Fibroblast of the conjunctiva (primary cell): ENCODE data around the gene RPL39L.
"Not testable (repeated sequence)": the region's sequence is repeated elsewhere in the genome, so short reads cannot be mapped to it uniquely, and the experiment has no call there.

Experiments used
- DNase-seq: peaks from one replicate; pipeline ENCODE4 v3.0.0-alpha.2; 2010; ENCODE audit warnings: low read depth

Gene RPL39L

GRCh38 chr3:187139126-187139894, at the start of gene RPL39L:
Gene RPL39L (minus strand): TSS chr3:187139496. CDS start chr3:187121300, 18,196 bp downstream.
- peak; percentile 65 for DNase-seq

GRCh38 chr3:187188931-187189330, 49.6 kb upstream of the RPL39L start:
- DNase-seq: no peak

- DNase-seq: peak; percentile 48
These were observed 47.6 kb upstream of the RPL39L start for GRCh38 chr3:187186801-187187421.

DNA sequence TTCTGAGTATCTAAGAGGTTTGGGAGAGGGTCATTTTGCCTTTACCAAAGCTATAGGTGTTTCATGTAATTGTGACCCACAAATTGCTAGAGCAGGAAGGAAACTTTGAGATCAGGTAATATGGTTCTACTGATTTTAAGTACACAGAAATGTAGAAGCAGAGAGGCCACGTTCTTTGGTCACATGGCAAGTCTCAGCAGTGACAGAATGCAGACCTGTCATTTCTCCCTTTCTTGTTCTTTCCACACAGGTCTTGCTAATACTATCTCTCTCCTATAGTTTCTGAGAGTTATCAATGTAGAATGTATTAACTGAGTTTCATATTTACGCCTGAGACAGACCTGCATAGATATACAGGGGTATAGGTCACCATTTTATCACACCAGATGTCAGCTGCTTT, 47.1 kb upstream of the RPL39L start:
- no peak for DNase-seq

DNA sequence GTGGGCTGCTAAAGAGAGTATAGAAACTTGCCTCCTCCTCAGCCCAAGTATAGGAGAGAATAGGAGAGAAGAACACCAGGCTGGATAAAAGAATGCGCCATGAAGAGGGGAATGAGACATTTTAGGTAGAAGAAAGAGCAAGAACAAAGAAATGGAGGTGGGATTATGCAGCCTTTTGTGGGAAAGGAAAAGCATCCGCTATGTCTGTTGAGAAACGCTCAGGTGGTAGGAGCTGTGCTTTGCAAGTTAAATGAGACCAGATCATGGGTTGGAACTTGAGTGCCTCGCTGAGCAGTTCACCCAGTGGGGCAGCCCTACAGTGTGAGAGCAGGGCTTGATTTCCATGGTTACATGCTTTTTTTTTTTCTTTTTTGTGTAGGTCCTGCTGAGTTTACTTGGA, 46.5 kb upstream of the RPL39L start:
- DNase-seq: no peak

- no peak for DNase-seq
These were observed 44.6 kb upstream of the RPL39L start for GRCh38 chr3:187183903-187184302.

GRCh38 chr3:187183210-187183862, 44.0 kb upstream of the RPL39L start:
- peak; percentile 23 for DNase-seq

DNA sequence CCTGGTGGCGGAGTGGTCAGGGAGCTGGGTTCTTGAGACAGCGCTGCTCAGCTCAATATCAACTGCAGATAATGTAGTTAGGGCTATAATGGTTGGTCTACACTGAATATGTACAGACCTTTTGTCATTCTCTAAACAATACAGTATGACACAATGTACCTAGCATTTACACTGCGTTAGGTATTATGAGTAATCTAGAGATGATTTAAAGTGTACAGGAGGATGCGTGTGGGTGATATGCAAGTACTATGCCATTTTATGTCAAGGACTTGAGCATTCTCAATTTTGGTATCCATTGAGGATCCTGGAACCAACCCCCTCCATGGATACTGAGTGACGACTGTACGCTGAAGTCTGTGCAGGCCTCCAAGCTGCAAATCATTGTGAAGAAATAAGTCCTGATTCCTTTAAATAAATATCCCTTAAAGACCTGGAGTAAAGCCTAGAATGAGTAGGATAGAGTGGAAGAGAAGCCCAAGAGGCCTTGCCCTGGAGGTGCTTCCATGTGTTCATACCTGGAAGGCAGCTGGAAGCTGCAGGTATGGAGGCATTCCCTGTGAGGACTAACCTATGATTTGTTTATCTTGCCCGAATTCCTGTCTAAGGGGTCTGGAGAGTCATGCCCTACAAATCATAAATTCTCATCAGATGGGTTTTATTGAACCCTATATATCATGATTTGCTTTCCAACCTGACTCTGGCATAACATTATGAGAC, 42.3 kb upstream of the RPL39L start:
- no peak for DNase-seq

GRCh38 chr3:187172929-187173328, 33.6 kb upstream of the RPL39L start:
- DNase-seq: no peak

DNA sequence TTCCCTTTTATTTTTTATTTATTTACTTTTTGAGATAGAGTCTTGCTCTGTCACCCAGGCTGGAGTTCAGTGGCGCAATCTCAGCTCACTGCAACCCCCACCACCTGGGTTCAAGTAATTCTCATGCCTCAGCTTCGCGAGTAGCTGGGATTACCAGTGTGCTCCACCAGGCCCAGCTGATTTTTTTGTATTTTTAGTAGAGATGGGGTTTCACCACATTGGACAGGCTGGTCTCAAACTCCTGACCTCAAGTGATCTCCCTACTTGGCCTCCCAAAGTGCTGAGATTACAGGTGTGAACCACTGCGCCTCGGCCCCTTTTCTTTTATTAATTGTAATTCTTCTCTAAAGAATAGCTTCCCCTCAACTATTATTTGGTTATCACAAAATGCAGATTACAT, 31.6 kb upstream of the RPL39L start:
- not testable (repeated sequence) for DNase-seq

- DNase-seq: no peak
These were observed 30.1 kb upstream of the RPL39L start for GRCh38 chr3:187169231-187169960.

GRCh38 chr3:187167777-187168176, 28.5 kb upstream of the RPL39L start:
- DNase-seq: no peak

GRCh38 chr3:187166750-187167149, 27.5 kb upstream of the RPL39L start:
- DNase-seq: no peak

GRCh38 chr3:187165144-187165543, 25.8 kb upstream of the RPL39L start:
- DNase-seq: peak; percentile 43

DNA sequence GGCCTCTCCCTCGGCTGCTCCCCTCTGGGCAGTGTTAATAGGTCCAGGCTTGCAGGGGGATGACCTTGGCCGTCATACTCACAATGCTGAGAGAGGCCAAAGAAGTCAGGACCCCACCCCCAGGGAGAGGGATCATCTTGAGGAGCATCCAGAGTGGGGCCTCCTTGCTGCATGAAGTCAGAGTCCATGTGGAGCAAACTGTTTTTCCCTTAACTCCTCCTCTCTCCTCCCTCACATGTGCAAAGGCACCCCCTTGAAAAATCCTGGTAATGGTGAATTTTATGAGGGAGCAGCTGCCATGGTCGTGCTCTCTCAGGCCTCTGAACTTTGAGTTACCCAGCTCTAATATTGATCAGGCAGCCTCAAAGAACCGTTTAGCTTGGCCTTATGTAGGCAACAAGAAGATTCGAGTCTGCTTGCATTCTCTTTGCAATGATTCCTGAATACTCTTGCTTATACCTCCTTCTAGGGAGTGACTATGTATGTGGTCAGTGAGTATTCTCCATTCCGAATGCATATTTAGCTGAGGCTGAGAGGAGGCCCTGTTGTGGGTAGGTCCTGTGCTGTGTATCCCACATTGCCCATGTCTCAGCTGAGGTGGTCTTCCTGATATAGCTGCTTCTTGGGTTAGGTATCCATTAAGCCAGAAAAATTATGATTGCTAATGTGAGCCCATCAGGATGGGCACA, 23.1 kb upstream of the RPL39L start:
- DNase-seq: no peak

- DNase-seq: no peak
These were observed 22.3 kb upstream of the RPL39L start for GRCh38 chr3:187161556-187161955.

- no peak for DNase-seq
These were observed 11.3 kb upstream of the RPL39L start for GRCh38 chr3:187150599-187150998.

GRCh38 chr3:187150186-187150585, 10.9 kb upstream of the RPL39L start:
- DNase-seq: no peak

GRCh38 chr3:187146389-187146788, 7.1 kb upstream of the RPL39L start:
- DNase-seq: no peak

DNA sequence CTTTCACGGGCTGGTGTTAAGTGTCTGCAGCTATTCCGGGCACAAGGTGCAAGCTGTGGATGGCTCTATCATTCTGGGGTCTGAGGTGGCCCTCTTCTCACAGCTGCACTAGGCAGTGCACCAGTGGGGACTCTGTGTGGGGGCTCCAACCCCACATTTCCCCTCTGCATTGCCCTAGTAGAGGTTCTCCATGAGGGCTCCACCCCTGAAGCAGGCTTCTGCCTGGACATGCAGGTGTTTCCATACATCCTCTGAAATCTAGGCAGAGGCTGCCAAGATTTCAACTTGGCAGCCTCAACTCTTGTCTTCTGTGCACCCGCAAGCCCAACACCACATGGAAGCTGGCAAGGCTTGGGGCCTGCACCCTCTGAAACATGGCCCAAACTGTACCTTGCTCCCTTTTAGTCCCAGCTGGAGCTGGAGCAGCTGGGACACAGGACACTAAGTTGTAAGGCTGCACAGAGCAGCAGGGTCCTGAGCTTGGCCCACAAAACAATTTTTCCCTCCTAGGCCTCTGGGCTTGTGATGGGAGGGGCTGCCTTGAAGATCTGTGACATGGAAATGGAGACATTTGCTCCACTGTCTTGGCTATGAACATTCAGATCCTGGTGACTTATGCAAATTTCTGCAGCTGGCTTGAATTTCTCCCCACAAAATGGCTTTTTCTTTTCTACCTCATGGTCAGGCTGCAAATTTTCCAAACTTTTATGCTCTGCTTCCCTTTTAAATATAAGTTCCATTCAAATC, 6.0 kb upstream of the RPL39L start:
- no peak for DNase-seq

DNA sequence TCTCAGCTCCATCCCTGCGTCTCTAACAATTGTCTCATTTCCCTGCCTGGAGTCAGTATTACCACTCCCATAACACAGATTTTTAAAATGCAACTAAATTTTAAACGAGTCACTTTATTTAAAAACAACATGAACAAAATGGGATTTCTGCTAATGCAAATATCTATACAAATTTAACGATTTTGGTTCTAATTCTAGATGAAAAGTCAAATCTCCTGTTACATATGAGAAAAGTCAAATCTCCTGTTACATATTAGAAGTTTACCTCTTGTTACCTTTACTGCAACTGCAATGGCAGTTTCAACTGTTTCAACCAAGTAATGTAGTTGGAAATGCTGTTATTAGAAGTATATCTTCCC, 578 bp upstream of the RPL39L start:
- DNase-seq: no peak
